HG03432 (cell line): Measurements from ENCODE around the gene NELL1.
"Not testable (repeated sequence)": the region's sequence is repeated elsewhere in the genome, so short reads cannot be mapped to it uniquely, and the experiment has no call there.

Experiments used
- ATAC-seq: cut with Tn5 transposase; IDR thresholded peaks from one replicate; pipeline ENCODE4 v1.9.1; 2021; ENCODE audit warnings: mild to moderate bottlenecking, moderate library complexity; ENCODE audit not compliant: unreplicated experiment

The NELL1 gene

GRCh38 chr11:21179770-21180169, 510.4 kb downstream of the NELL1 start:
- no peak for ATAC-seq

- no peak for ATAC-seq
Observed at GRCh38 chr11:21180182-21180581, 510.8 kb downstream of the NELL1 start.

- ATAC-seq: no peak
Observed at GRCh38 chr11:21185959-21186358, 516.6 kb downstream of the NELL1 start.

- no peak for ATAC-seq
Observed at GRCh38 chr11:21190181-21190580, 520.8 kb downstream of the NELL1 start.

- no peak for ATAC-seq
Observed at GRCh38 chr11:21195995-21196394, 526.6 kb downstream of the NELL1 start.

- ATAC-seq: no peak
Observed at GRCh38 chr11:21198498-21198897, 529.1 kb downstream of the NELL1 start.

GRCh38 chr11:21205205-21205604, 535.8 kb downstream of the NELL1 start:
- ATAC-seq: no peak

- ATAC-seq: no peak
Observed at GRCh38 chr11:21225860-21226259, 556.5 kb downstream of the NELL1 start.

GRCh38 chr11:21229224-21229623, 559.8 kb downstream of the NELL1 start:
- no peak for ATAC-seq

- no peak for ATAC-seq
Observed at GRCh38 chr11:21250196-21250595, 580.8 kb downstream of the NELL1 start.

- no peak for ATAC-seq
Observed at GRCh38 chr11:21254055-21254454, 584.7 kb downstream of the NELL1 start.

GRCh38 chr11:21254790-21255189, 585.4 kb downstream of the NELL1 start:
- ATAC-seq: no peak

- no peak for ATAC-seq
Observed at GRCh38 chr11:21257461-21257860, 588.1 kb downstream of the NELL1 start.

GRCh38 chr11:21258414-21258813, 589.0 kb downstream of the NELL1 start:
- no peak for ATAC-seq

- no peak for ATAC-seq
Observed at GRCh38 chr11:21260101-21260500, 590.7 kb downstream of the NELL1 start.

- ATAC-seq: no peak
Observed at GRCh38 chr11:21262992-21263391, 593.6 kb downstream of the NELL1 start.

- no peak for ATAC-seq
Observed at GRCh38 chr11:21264125-21264524, 594.7 kb downstream of the NELL1 start.

GRCh38 chr11:21268036-21268435, 598.6 kb downstream of the NELL1 start:
- no peak for ATAC-seq

- not testable (repeated sequence) for ATAC-seq
Observed at GRCh38 chr11:21272139-21272538, 602.8 kb downstream of the NELL1 start.

GRCh38 chr11:21278840-21279239, 609.5 kb downstream of the NELL1 start:
- ATAC-seq: no peak

GRCh38 chr11:21285104-21285503, 615.7 kb downstream of the NELL1 start:
- ATAC-seq: no peak

GRCh38 chr11:21289686-21290085, 620.3 kb downstream of the NELL1 start:
- ATAC-seq: no peak

GRCh38 chr11:21295508-21295907, 626.1 kb downstream of the NELL1 start:
- ATAC-seq: no peak

- ATAC-seq: no peak
Observed at GRCh38 chr11:21301981-21302380, 632.6 kb downstream of the NELL1 start.
